HepG2 (cell line): Measurements from ENCODE around the gene MLXIPL. TPM values are rescaled to one million over a fixed set of nuclear protein-coding genes. Genes with fewer than 3 reads are reported as not detected.

Source experiments
- AFF4 ChIP-seq: sonication (generic); formaldehyde crosslinking; IDR thresholded peaks from 2 replicates; pipeline ENCODE4 v1.4.0; 2020; ENCODE audit warnings: missing genetic modification reagents
- MZF1 ChIP-seq: sonication (generic); formaldehyde crosslinking; IDR thresholded peaks from 2 replicates; pipeline ENCODE4 v1.8.1; 2023; ENCODE audit warnings: mild to moderate bottlenecking, missing genetic modification reagents, borderline replicate concordance
- NFKB2 ChIP-seq: sonication (generic); formaldehyde crosslinking; IDR thresholded peaks from 2 replicates; pipeline ENCODE4 v1.4.0; 2020; ENCODE audit warnings: missing genetic modification reagents, borderline replicate concordance
- PAF1 ChIP-seq: IDR thresholded peaks from 2 replicates; pipeline ENCODE4 v1.6.1; 2016; ENCODE audit warnings: missing genetic modification reagents, missing compliant biosample characterization
- PHF5A ChIP-seq: IDR thresholded peaks from one replicate; pipeline ENCODE4 v1.6.1; 2018; ENCODE audit warnings: low read depth, missing genetic modification reagents; ENCODE audit not compliant: unreplicated experiment
- POLR2G ChIP-seq: fragments of 200-400 bp; formaldehyde crosslinking; IDR thresholded peaks from 2 replicates; pipeline ENCODE4 v1.6.1; 2018; ENCODE audit warnings: mild to moderate bottlenecking, low read depth, low read length, moderate library complexity
- SETDB1 ChIP-seq: sonication (generic); formaldehyde crosslinking; IDR thresholded peaks from 2 replicates; pipeline ENCODE4 v1.5.1; 2020; ENCODE audit warnings: missing genetic modification reagents, mild to moderate bottlenecking, borderline replicate concordance
- SP4 ChIP-seq: sonication (generic); formaldehyde crosslinking; IDR thresholded peaks from 2 replicates; pipeline ENCODE4 v1.8.1; 2023; ENCODE audit warnings: mild to moderate bottlenecking, missing genetic modification reagents
- ZBTB39 ChIP-seq: sonication (generic); formaldehyde crosslinking; IDR thresholded peaks from 2 replicates; pipeline ENCODE4 v1.5.0; 2020; ENCODE audit warnings: missing genetic modification reagents
- ZNF746 ChIP-seq: sonication (generic); formaldehyde crosslinking; IDR thresholded peaks from 2 replicates; pipeline ENCODE4 v1.8.0; 2022; ENCODE audit warnings: mild to moderate bottlenecking, missing genetic modification reagents
- polyA plus RNA-seq, 8 experiments: library from polyadenylated mRNA; depleted of rRNA in 3 of 8; stranded (reverse) in 7 of 8; unstranded in 1 of 8; fragments of >200 nt; fragmentation: Illumina TruSeq in 4 of 8; extraction: Trizol in 4 of 8; gene quantifications; 2 replicates each; pipeline versions ENCODE4 v1.2.1 to v1.2.3, GENCODE V29; 2011 to 2016; ENCODE audit warnings: low read depth in 4 of 8, missing spikeins in 1 of 8, mixed read lengths in 1 of 8; ENCODE audit not compliant: insufficient read depth in 1 of 8
- total RNA-seq, 5 experiments: library from RNA; depleted of rRNA; stranded (reverse); fragments of >200 nt; fragmentation: Illumina TruSeq; extraction: Trizol; gene quantifications; 2 replicates each; pipeline ENCODE4 v1.2.3, GENCODE V29; 2016; ENCODE audit warnings: low read depth in 1 of 5
- TF ChIP-seq, protein P1 (sequence below): sonication (generic); formaldehyde crosslinking; IDR thresholded peaks from 2 replicates; pipeline ENCODE4 v1.5.1; 2020; ENCODE audit warnings: missing genetic modification reagents, mild to moderate bottlenecking, borderline replicate concordance

Gene MLXIPL
- total and polyA plus RNA-seq, 2 of the 13 experiments (the other 11 are each of a cell fraction or from before 2014, with no cell fraction given), result 51.6 to 60.1 TPM

DNA sequence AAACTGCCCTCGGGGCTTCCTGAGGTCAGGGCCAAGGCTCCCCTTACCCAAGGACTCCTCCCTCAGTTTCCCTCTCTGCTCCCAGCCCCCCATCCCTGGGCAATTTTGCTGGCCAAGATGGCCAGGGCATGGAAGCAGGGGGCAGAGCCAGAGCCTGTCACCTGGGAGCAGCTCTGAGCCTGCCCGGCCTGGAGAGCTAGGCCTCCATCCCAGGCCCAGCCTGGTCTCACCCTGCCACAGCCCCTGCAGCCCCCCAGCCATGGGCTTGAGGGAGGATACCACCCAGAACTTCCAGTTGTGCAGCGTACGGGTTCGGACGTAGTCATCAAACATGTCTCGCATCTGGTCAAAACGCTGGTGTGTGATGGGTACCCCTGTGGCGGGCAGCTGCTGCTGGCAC, 29.0 kb downstream of the MLXIPL start (continued):
- TF ChIP-seq, protein P1, sequence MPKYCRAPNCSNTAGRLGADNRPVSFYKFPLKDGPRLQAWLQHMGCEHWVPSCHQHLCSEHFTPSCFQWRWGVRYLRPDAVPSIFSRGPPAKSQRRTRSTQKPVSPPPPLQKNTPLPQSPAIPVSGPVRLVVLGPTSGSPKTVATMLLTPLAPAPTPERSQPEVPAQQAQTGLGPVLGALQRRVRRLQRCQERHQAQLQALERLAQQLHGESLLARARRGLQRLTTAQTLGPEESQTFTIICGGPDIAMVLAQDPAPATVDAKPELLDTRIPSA (CRISPR knock-in tag), result no peak
- TF ChIP-seq POLR2G (peak; percentile 4; the same call in 1 of the 2 replicates), MZF1 (no peak), AFF4 (no peak), NFKB2 (no peak), SP4 (CRISPR knock-in tag) (0 out of 2 replicates have a peak, but pooled peaks have one; percentile 26), SETDB1 (CRISPR knock-in tag) (no peak), ZBTB39 (CRISPR knock-in tag) (no peak), ZNF746 (CRISPR knock-in tag) (no peak), PAF1 (CRISPR knock-in tag) (0 out of 2 replicates have a peak, but pooled peaks have one; percentile 19), PHF5A (no peak)
